Upper lobe of left lung (tissue), 6 donors: ENCODE measurements around the gene IMMP1L. TPM values are rescaled to one million over a fixed set of nuclear protein-coding genes. Genes with fewer than 3 reads are reported as not detected.

Source experiments
- ATAC-seq, 2 donors: fragments of 200-7000 bp; cut with Tn5 transposase; one replicate each; pipeline ENCODE4 v1.9.1; 2022; ENCODE audit warnings: mild to moderate bottlenecking in 2 of 2, moderate library complexity in 2 of 2; ENCODE audit not compliant: low FRiP score in 2 of 2
- DNase-seq, 2 donors: peaks; one replicate each; pipeline ENCODE4 v3.0.0-alpha.2; 2019 to 2020
- H3K27ac ChIP-seq, 4 donors: fragments of 200-600 bp; sonication (generic); one replicate each; pipeline ENCODE4 v1.5.1; 2016 to 2019
- H3K27me3 ChIP-seq, 4 donors: fragments of 200-600 bp; sonication (generic); one replicate each; pipeline ENCODE4 v1.5.1; 2017 to 2019
- H3K36me3 ChIP-seq, 4 donors: fragments of 200-600 bp; sonication (generic); one replicate each; pipeline ENCODE4 v1.5.1; 2016 to 2019
- H3K4me1 ChIP-seq, 4 donors: fragments of 200-600 bp; sonication (generic); one replicate each; pipeline ENCODE4 v1.5.1; 2018 to 2019
- H3K4me3 ChIP-seq, 4 donors: fragments of 200-600 bp; sonication (generic); one replicate each; pipeline ENCODE4 v1.5.1; 2017 to 2019; ENCODE audit warnings: mild to moderate bottlenecking in 2 of 4, moderate library complexity in 1 of 4
- H3K9me3 ChIP-seq, 4 donors: fragments of 200-600 bp; sonication (generic); one replicate each; pipeline ENCODE4 v1.5.1; 2018 to 2019
- EP300 ChIP-seq, 4 donors: sonication (generic); formaldehyde crosslinking; IDR thresholded peaks; one replicate each; pipeline ENCODE4 v1.5.1; 2017; ENCODE audit warnings: antibody characterized with exemption in 4 of 4, control low read depth in 2 of 4
- POLR2A ChIP-seq, 4 donors: fragments of 450-650 bp; IDR thresholded peaks; one replicate each; pipeline ENCODE4 v1.5.1; 2016 to 2017; ENCODE audit warnings: antibody characterized with exemption in 4 of 4, mild to moderate bottlenecking in 2 of 4
- POLR2AphosphoS5 ChIP-seq, 2 donors: sonication (generic); formaldehyde crosslinking; IDR thresholded peaks; one replicate each; pipeline ENCODE4 v1.5.1; 2017; ENCODE audit warnings: antibody characterized with exemption in 2 of 2
- WGBS, 2 donors: methylation state at CpG; one replicate each; pipeline ENCODE4 v1.1.5; 2017 to 2018; 5-methylcytosine and 5-hydroxymethylcytosine counted together
- total RNA-seq, 6 donors: library from RNA; depleted of rRNA in 4 of 6; stranded (reverse); fragments of >200 nt in 4 of 6; gene quantifications; one replicate each; pipeline versions ENCODE4 v1.1.0 to v1.2.1, GENCODE V29; 2016 to 2021
- TF ChIP-seq, protein P1 (sequence below), 6 experiments: fragments of 450-650 bp in 4 of 6; fragments of 200-600 bp in 2 of 6; sonication (generic) in 2 of 6; IDR thresholded peaks; one replicate each; pipeline ENCODE4 v1.5.1; 2016 to 2019; ENCODE audit warnings: antibody characterized with exemption in 6 of 6
- donor health status: DM: no; HTN: no; CAD: no; lungs with moderate emphysema.
- donor health status: DM: no; HTN: yes; CAD: no; lungs with severe emphysema.

Gene IMMP1L
- total RNA-seq, 6 donors from 2014 or later, result 2.9 to 38.2 (median 14.2) TPM

DNA sequence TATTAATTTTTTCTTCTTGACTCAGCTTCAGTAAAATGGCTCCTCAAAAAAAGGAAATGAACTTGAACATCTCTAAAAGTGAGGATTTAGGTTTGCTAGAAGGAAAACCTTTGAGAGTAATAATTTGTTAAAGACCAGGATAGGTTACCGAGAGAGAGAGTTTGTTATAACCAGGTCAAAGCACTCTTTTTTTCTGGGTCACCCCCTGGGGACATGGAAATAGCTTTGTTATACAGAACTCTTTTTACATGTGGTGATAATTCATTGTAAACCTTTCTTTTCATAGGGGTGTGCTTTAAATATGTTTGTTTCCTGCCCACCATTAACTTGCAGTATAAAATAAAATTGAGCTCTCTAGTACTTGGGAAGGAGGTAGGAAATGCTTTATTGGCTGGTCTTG lies 92.1 kb downstream of the IMMP1L start:
- H3K27me3 ChIP-seq, result no peaks in the 10 kb centered on the region
- H3K27ac ChIP-seq, result no peak overlapping the region
- WGBS, 2 donors, result 97 to 98% methylated on average over 1 of the region's 1 CpG
- H3K4me1 ChIP-seq, result no peaks in the 10 kb centered on the region
- H3K4me3 ChIP-seq, result no peak overlapping the region
- TF ChIP-seq, protein P1, sequence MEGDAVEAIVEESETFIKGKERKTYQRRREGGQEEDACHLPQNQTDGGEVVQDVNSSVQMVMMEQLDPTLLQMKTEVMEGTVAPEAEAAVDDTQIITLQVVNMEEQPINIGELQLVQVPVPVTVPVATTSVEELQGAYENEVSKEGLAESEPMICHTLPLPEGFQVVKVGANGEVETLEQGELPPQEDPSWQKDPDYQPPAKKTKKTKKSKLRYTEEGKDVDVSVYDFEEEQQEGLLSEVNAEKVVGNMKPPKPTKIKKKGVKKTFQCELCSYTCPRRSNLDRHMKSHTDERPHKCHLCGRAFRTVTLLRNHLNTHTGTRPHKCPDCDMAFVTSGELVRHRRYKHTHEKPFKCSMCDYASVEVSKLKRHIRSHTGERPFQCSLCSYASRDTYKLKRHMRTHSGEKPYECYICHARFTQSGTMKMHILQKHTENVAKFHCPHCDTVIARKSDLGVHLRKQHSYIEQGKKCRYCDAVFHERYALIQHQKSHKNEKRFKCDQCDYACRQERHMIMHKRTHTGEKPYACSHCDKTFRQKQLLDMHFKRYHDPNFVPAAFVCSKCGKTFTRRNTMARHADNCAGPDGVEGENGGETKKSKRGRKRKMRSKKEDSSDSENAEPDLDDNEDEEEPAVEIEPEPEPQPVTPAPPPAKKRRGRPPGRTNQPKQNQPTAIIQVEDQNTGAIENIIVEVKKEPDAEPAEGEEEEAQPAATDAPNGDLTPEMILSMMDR (IDR thresholded peaks at IDR 0.05), result no peak
- TF ChIP-seq POLR2AphosphoS5 (IDR thresholded peaks at IDR 0.05) (no peak), EP300 (IDR thresholded peaks at IDR 0.05) (no peak), POLR2A (IDR thresholded peaks at IDR 0.05) (no peak)
- no peak for DNase-seq
- no peaks in the 10 kb centered on the region for H3K36me3 ChIP-seq
- no peaks in the 10 kb centered on the region for H3K9me3 ChIP-seq
- ATAC-seq, result no peak

DNA sequence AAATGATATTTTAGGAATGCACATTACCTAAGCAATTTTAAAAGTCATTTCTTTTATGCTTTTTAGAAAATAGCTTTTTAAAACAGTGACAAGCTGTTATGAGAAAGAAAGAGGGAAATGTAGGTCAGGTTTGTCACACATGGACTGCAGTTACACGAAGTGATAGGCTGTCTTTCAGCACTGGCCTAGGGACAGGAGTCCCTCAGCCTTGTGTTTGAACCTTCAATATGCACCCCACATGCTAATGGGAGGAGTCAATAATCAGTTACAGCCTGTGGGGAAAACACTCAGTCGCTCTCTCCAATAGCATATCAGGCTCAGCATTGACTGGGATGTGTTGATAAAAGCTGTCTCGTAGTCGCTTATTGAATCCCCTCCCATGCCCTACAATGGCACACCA lies 94.0 kb downstream of the IMMP1L start:
- no peak for DNase-seq
- Histone ChIP-seq H3K27ac (no peak overlapping the region), H3K36me3 (no peaks in the 10 kb centered on the region), H3K4me1 (no peaks in the 10 kb centered on the region), H3K27me3 (no peaks in the 10 kb centered on the region), H3K9me3 (no peaks in the 10 kb centered on the region), H3K4me3 (no peak overlapping the region)
- 65 to 92% methylated on average over 4 of the region's 4 CpGs for WGBS, 2 donors
- ATAC-seq, result no peak
- TF ChIP-seq POLR2A (IDR thresholded peaks at IDR 0.05) (no peak), EP300 (IDR thresholded peaks at IDR 0.05) (no peak), POLR2AphosphoS5 (IDR thresholded peaks at IDR 0.05) (no peak)
- TF ChIP-seq, protein P1 (IDR thresholded peaks at IDR 0.05), result no peak

DNA sequence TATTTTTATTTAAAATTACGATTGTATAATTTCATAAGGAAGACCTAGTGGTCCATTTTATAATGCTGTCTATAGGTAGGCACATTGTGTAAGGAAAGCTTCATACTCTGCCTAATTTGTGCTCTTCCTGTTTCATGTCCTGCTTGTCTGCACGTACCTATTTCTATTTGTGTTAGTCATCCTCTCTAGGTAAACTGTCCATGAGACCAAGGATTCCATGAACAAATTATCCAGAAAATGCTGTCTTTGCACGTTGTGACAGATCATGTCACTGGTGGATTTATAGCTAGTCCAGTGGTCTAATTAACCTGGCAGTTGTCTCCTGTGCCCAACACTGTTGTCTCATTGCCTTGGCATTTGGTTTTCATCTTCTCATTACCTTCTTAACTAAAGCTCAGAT lies 95.1 kb downstream of the IMMP1L start:
- Histone ChIP-seq H3K9me3 (no peaks in the 10 kb centered on the region), H3K4me3 (no peak overlapping the region), H3K4me1 (no peaks in the 10 kb centered on the region), H3K36me3 (no peaks in the 10 kb centered on the region), H3K27me3 (no peaks in the 10 kb centered on the region), H3K27ac (no peak overlapping the region)
- ATAC-seq (no peak), DNase-seq (no peak)
- TF ChIP-seq POLR2AphosphoS5 (IDR thresholded peaks at IDR 0.05), result no peak
- no peak for TF ChIP-seq POLR2A (IDR thresholded peaks at IDR 0.05)
- TF ChIP-seq, protein P1 (IDR thresholded peaks at IDR 0.05), result no peak
- no peak for TF ChIP-seq EP300 (IDR thresholded peaks at IDR 0.05)
- WGBS, 2 donors, result 85 to 87% methylated on average over 3 of the region's 3 CpGs

DNA sequence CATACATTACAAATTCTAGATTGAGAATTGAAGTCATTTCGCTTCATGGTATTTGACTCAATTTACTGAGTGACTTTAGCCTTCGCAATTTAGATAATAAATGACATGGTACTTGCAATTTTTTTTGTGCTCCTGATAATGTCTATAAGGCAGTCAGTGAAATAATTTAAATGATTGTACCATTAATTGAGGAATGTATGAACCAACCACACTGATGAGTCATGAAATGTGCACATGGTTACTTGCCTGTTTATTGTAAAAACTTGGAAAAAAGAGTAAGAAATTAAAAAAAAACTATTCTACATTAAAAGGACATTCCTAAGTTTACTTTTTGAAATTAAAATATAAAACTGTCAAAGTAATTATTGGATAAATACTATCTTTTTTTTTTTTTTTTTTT lies 96.5 kb downstream of the IMMP1L start:
- Histone ChIP-seq H3K9me3 (no peaks in the 10 kb centered on the region), H3K27ac (no peak overlapping the region), H3K4me1 (no peaks in the 10 kb centered on the region), H3K27me3 (no peaks in the 10 kb centered on the region), H3K4me3 (no peak overlapping the region), H3K36me3 (no peaks in the 10 kb centered on the region)
- no peak for DNase-seq
- ATAC-seq, result no peak
- 95 to 97% methylated on average over 2 of the region's 2 CpGs for WGBS, 2 donors
- TF ChIP-seq, protein P1 (IDR thresholded peaks at IDR 0.05), result no peak
- no peak for TF ChIP-seq POLR2AphosphoS5 (IDR thresholded peaks at IDR 0.05)
- no peak for TF ChIP-seq POLR2A (IDR thresholded peaks at IDR 0.05)
- no peak for TF ChIP-seq EP300 (IDR thresholded peaks at IDR 0.05)

DNA sequence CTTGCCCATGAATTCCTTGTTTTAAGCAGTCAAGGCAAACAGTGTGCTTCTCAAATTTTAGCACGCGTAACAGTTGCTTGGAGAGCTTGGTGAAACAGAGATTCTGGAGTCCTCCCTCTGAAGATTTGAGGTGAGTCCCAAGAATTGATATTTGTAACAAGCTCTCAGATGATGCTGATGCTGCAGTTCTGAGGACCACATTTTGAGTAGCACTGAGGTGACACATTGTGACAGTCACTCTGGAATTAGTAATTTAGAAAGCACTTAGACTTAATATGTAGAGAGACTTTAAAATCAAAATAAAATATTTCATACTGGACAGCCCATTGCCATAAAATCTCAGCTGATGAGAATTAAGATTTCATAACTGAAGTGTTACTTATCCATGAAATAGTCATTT lies 101.2 kb downstream of the IMMP1L start:
- Histone ChIP-seq H3K27ac (no peak overlapping the region), H3K9me3 (no peaks in the 10 kb centered on the region), H3K27me3 (no peaks in the 10 kb centered on the region), H3K4me3 (no peak overlapping the region), H3K4me1 (peaks cover 0 to 7% (median 3%) of the 10 kb centered on the region in 4 donors), H3K36me3 (no peaks in the 10 kb centered on the region)
- WGBS, 2 donors, result 100% methylated on average over 2 of the region's 2 CpGs
- ATAC-seq (no peak), DNase-seq (no peak)
- TF ChIP-seq POLR2A (IDR thresholded peaks at IDR 0.05), result no peak
- TF ChIP-seq EP300 (IDR thresholded peaks at IDR 0.05), result no peak
- TF ChIP-seq, protein P1 (IDR thresholded peaks at IDR 0.05), result no peak
- no peak for TF ChIP-seq POLR2AphosphoS5 (IDR thresholded peaks at IDR 0.05)
